ENCODE results near the gene ANGPTL8. TPM values are rescaled to one million over a fixed set of nuclear protein-coding genes. Genes with fewer than 3 reads are reported as not detected.

The ANGPTL8 gene
- total RNA-seq (2014; rRNA removed; shearing (Covaris generic)): not detected in 2 replicates
- not detected in 2 replicates for polyA plus RNA-seq (2015; cell fraction: cytosol; rRNA removed)
- not detected in 2 replicates for polyA plus RNA-seq (2015; cell fraction: nucleus; rRNA removed)

GRCh38 chr19:11239377-11240000 lies at the start of gene ANGPTL8:
ANGPTL8 (plus strand) TSS chr19:11239619; CDS start chr19:11239638, 19 bp downstream.
- no peak for DNase-seq (ENCODE audit: low read depth)

- no peak for DNase-seq (ENCODE audit: low read depth)
Observed at GRCh38 chr19:11190501-11190900, 48.9 kb upstream of the ANGPTL8 start.

GRCh38 chr19:11191273-11191755 lies 48.1 kb upstream of the ANGPTL8 start:
- peak; percentile 43 for DNase-seq (ENCODE audit: low read depth)

- DNase-seq (ENCODE audit: low read depth): no peak
Observed at GRCh38 chr19:11191934-11192333, 47.5 kb upstream of the ANGPTL8 start.

- no peak for DNase-seq (ENCODE audit: low read depth)
Observed at GRCh38 chr19:11192957-11193939, 46.2 kb upstream of the ANGPTL8 start.

- no peak for DNase-seq (ENCODE audit: low read depth)
Observed at GRCh38 chr19:11194173-11194572, 45.2 kb upstream of the ANGPTL8 start.

GRCh38 chr19:11194656-11195558 lies 44.5 kb upstream of the ANGPTL8 start:
- DNase-seq (ENCODE audit: low read depth): no peak

GRCh38 chr19:11195681-11196080 lies 43.7 kb upstream of the ANGPTL8 start:
- DNase-seq (ENCODE audit: low read depth): no peak

GRCh38 chr19:11196406-11197287 lies 42.8 kb upstream of the ANGPTL8 start:
- DNase-seq (ENCODE audit: low read depth): no peak

GRCh38 chr19:11197291-11198174 lies 41.9 kb upstream of the ANGPTL8 start, which contains the start of gene KANK2:
KANK2 (minus strand) TSS chr19:11197545; CDS start chr19:11194511, 3,034 bp downstream.
- DNase-seq (ENCODE audit: low read depth): peak; percentile 60

- DNase-seq (ENCODE audit: low read depth): no peak
Observed at GRCh38 chr19:11198175-11198534, 41.3 kb upstream of the ANGPTL8 start.

GRCh38 chr19:11198769-11199424 lies 40.5 kb upstream of the ANGPTL8 start:
- no peak for DNase-seq (ENCODE audit: low read depth)

GRCh38 chr19:11199517-11199916 lies 39.9 kb upstream of the ANGPTL8 start:
- DNase-seq (ENCODE audit: low read depth): no peak

- DNase-seq (ENCODE audit: low read depth): no peak
Observed at GRCh38 chr19:11200015-11200574, 39.3 kb upstream of the ANGPTL8 start.

GRCh38 chr19:11200931-11201330 lies 38.5 kb upstream of the ANGPTL8 start:
- no peak for DNase-seq (ENCODE audit: low read depth)

GRCh38 chr19:11201791-11202190 lies 37.6 kb upstream of the ANGPTL8 start:
- no peak for DNase-seq (ENCODE audit: low read depth)

- DNase-seq (ENCODE audit: low read depth): no peak
Observed at GRCh38 chr19:11202488-11203193, 36.8 kb upstream of the ANGPTL8 start.

Data from HT1080 (cell line).